ENCODE measurements around the gene ACOXL.

DNA sequence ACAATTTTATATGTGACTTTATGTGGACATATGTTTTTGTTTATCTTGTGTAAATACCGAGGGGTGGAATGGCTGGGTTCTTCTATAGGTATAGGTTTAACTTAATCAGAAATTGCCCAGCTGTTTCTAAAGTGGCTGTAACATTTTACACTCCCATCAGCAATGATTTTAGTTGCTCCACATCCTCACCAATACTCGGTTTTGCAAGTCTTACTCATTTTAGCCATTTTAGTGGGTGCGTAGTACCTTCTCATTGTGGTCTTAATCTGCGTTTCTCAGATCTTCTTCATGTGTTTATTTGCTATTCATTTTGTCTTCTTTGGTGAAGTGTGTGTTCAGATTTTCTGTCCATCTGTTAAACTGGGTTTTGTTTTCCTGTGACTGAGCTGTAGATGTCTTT lies 292.9 kb downstream of the ACOXL start:
- TF ChIP-seq POLR2A (IDR thresholded peaks at IDR 0.05) = no peak
- TF ChIP-seq, protein P1, sequence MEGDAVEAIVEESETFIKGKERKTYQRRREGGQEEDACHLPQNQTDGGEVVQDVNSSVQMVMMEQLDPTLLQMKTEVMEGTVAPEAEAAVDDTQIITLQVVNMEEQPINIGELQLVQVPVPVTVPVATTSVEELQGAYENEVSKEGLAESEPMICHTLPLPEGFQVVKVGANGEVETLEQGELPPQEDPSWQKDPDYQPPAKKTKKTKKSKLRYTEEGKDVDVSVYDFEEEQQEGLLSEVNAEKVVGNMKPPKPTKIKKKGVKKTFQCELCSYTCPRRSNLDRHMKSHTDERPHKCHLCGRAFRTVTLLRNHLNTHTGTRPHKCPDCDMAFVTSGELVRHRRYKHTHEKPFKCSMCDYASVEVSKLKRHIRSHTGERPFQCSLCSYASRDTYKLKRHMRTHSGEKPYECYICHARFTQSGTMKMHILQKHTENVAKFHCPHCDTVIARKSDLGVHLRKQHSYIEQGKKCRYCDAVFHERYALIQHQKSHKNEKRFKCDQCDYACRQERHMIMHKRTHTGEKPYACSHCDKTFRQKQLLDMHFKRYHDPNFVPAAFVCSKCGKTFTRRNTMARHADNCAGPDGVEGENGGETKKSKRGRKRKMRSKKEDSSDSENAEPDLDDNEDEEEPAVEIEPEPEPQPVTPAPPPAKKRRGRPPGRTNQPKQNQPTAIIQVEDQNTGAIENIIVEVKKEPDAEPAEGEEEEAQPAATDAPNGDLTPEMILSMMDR (IDR thresholded peaks at IDR 0.05) = no peak

All from esophagus squamous epithelium (tissue), 4 donors.